A673 (cell line): ENCODE data around the gene VAC14.

Experiments used
- EZH2 ChIP-seq: fragments of 200-600 bp; sonication (generic); IDR thresholded peaks from 2 replicates; pipeline ENCODE4 v1.6.1; 2017; ENCODE audit warnings: borderline replicate concordance, low read depth, mild to moderate bottlenecking, mixed read lengths, antibody characterized with exemption, low read length; ENCODE audit not compliant: poor library complexity, severe bottlenecking
- TF ChIP-seq, protein P1 (sequence below): fragments of 300-800, 200-600 bp; sonication (generic); conservative IDR thresholded peaks from 2 replicates; pipeline ENCODE4 v1.5.1; 2017; ENCODE audit warnings: low read depth, mild to moderate bottlenecking, antibody characterized with exemption, low read length, moderate library complexity, mixed read lengths

DNA sequence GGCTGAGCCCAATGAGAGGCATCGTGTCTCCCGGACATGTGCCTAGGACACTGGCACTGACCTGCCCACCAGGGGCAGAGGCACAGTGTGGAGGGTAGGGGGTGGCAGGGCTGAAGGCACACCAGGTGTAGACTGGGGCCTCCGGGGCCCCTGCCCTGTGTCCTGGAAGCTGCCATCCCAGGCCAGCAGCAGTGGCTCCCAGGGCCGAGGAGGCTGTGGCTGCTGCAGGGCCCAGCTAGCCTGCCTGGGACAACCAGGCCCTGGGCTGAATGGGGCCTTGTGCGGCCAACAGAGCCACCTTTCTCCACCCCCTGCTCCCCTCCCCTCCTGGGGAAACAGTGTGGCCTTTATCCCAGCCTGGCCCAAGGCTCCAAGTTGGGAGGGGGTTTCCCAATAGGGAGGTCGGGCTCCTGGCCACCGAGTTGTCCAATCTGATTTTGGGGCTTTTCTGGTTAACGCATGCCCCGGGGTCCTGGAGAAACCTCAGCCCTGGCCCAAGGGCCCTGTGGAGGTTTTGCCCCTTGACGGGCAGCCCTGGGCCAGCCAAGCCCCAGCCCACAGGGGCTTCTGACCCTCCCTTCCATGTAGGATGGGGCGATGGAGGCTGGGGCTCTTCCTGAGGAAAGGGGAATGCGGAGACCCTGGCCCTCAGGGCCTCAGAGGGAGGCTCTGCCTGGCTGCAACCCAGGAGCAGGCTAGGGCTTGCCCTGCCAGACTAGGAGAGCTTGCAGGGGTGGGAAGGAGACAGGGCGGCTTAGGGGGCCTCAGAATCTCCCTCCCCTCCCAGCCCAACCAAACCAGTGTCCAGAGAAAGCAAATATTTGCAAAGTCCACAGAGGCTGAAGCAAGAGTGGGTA, 119.3 kb downstream of the VAC14 start:
- TF ChIP-seq, protein P1, sequence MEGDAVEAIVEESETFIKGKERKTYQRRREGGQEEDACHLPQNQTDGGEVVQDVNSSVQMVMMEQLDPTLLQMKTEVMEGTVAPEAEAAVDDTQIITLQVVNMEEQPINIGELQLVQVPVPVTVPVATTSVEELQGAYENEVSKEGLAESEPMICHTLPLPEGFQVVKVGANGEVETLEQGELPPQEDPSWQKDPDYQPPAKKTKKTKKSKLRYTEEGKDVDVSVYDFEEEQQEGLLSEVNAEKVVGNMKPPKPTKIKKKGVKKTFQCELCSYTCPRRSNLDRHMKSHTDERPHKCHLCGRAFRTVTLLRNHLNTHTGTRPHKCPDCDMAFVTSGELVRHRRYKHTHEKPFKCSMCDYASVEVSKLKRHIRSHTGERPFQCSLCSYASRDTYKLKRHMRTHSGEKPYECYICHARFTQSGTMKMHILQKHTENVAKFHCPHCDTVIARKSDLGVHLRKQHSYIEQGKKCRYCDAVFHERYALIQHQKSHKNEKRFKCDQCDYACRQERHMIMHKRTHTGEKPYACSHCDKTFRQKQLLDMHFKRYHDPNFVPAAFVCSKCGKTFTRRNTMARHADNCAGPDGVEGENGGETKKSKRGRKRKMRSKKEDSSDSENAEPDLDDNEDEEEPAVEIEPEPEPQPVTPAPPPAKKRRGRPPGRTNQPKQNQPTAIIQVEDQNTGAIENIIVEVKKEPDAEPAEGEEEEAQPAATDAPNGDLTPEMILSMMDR = no peak
- TF ChIP-seq EZH2 = no peak
